H1 (cell line): Measurements from ENCODE around the gene COMMD6. TPM values are rescaled to one million over a fixed set of nuclear protein-coding genes. Genes with fewer than 3 reads are reported as not detected.

Source experiments
- CTCF ChIA-PET: fragments of 300-600 bp; sonication (Branson Sonifier 250); formaldehyde crosslinking; loops from one replicate; lab custom pipeline; 2021; ENCODE audit not compliant: partially characterized antibody; lab: Charles Lee
- POLR2A ChIA-PET: fragments of 300-600 bp; sonication (Branson Sonifier 250); formaldehyde crosslinking; loops from one replicate; lab custom pipeline; 2021; ENCODE audit warnings: inconsistent platforms; ENCODE audit not compliant: partially characterized antibody; lab: Charles Lee
- DNase-seq, 2 experiments: peaks; one replicate each; pipeline versions ENCODE4 v3.0.0 to v3.0.0-alpha.2; 2010 to 2022; ENCODE audit warnings: low spot score in 2 of 2, low read depth in 1 of 2, mixed read lengths in 1 of 2
- FAIRE-seq: peaks from 2 replicates; lab custom pipeline; 2011; peaks lifted over from hg19 to GRCh38; lab: Jason Lieb, UNC
- H2AFZ ChIP-seq: 2 replicates; pipeline ENCODE4 v1.8.1; 2012; ENCODE audit warnings: low read length, inconsistent platforms
- H2AK5ac ChIP-seq: 2 replicates; pipeline ENCODE4 v1.6.1; 2013; ENCODE audit warnings: low read depth, low read length
- H2BK120ac ChIP-seq: replicated peaks from 2 replicates; pipeline ENCODE3; 2013; ENCODE audit warnings: low read depth, low read length, inconsistent platforms
- H2BK12ac ChIP-seq: 2 replicates; pipeline ENCODE4 v1.6.1; 2013; ENCODE audit warnings: low read depth, low read length
- H2BK15ac ChIP-seq: 2 replicates; pipeline ENCODE4 v1.6.1; 2013; ENCODE audit warnings: low read length
- H2BK20ac ChIP-seq: 2 replicates; pipeline ENCODE4 v1.6.1; 2013; ENCODE audit warnings: low read length
- H2BK5ac ChIP-seq: 2 replicates; pipeline ENCODE4 v1.6.1; 2013; ENCODE audit warnings: low read depth, low read length
- H3K14ac ChIP-seq: 2 replicates; pipeline ENCODE4 v1.6.1; 2013; ENCODE audit warnings: inconsistent platforms; ENCODE audit not compliant: insufficient read length
- H3K18ac ChIP-seq: 2 replicates; pipeline ENCODE4 v1.6.1; 2013; ENCODE audit warnings: low read length; ENCODE audit errors: extremely low read depth
- H3K23ac ChIP-seq: 2 replicates; pipeline ENCODE4 v1.6.1; 2013; ENCODE audit warnings: inconsistent platforms; ENCODE audit not compliant: insufficient read length
- H3K23me2 ChIP-seq: 2 replicates; pipeline ENCODE4 v1.6.1; 2013; ENCODE audit warnings: low read depth, low read length
- H3K27ac ChIP-seq: 2 replicates; pipeline ENCODE4 v1.6.1; 2011; ENCODE audit warnings: low read depth, low read length, inconsistent platforms
- H3K27me3 ChIP-seq, 4 experiments: replicated peaks in 1 of 4; 1 replicate in 1 of 4; 2 replicates in 3 of 4; pipeline versions ENCODE4 v1.6.1 to v1.8.1; 2011 to 2013; ENCODE audit warnings: low read length in 3 of 4, mild to moderate bottlenecking in 3 of 4, inconsistent platforms in 2 of 4, mixed read lengths in 2 of 4, moderate library complexity in 1 of 4; ENCODE audit not compliant: control insufficient read depth in 3 of 4, insufficient read depth in 3 of 4; ENCODE audit errors: extremely low read depth in 1 of 4
- H3K36me3 ChIP-seq, 4 experiments: 2 replicates each; pipeline versions ENCODE4 v1.6.1 to v1.8.1; 2011 to 2013; ENCODE audit warnings: mild to moderate bottlenecking in 4 of 4, low read length in 3 of 4, moderate library complexity in 2 of 4, control low read depth in 1 of 4, inconsistent platforms in 1 of 4; ENCODE audit not compliant: insufficient read depth in 4 of 4, control insufficient read depth in 2 of 4
- H3K4ac ChIP-seq: replicated peaks from 2 replicates; pipeline ENCODE3; 2013; ENCODE audit warnings: low read length, low read depth, mixed read lengths, inconsistent platforms; ENCODE audit not compliant: insufficient read length
- H3K4me1 ChIP-seq, 4 experiments: replicated peaks in 1 of 4; 1 replicate in 1 of 4; 2 replicates in 3 of 4; pipeline versions ENCODE4 v1.6.1 to v1.8.1; 2011 to 2013; ENCODE audit warnings: low read length in 3 of 4, inconsistent platforms in 2 of 4, mixed read lengths in 1 of 4; ENCODE audit not compliant: insufficient read depth in 4 of 4, control insufficient read depth in 3 of 4
- H3K4me2 ChIP-seq, 2 experiments: 2 replicates each; pipeline versions ENCODE4 v1.6.1 to v1.8.1; 2011 to 2013; ENCODE audit warnings: low read depth in 2 of 2, low read length in 2 of 2, control low read depth in 1 of 2, inconsistent platforms in 1 of 2, mild to moderate bottlenecking in 1 of 2; ENCODE audit not compliant: insufficient read depth in 1 of 2
- H3K4me3 ChIP-seq, 4 experiments: fragments of 200-600, 300-600 bp in 1 of 4; sonication (generic), shearing (Covaris generic), sonication (Bioruptor Twin) in 1 of 4; 2 replicates each; pipeline versions ENCODE4 v1.5.1 to v1.8.1; 2011 to 2016; ENCODE audit warnings: low read length in 4 of 4, low read depth in 3 of 4, control low read depth in 2 of 4, inconsistent platforms in 2 of 4, mild to moderate bottlenecking in 2 of 4, mixed read lengths in 1 of 4, moderate library complexity in 1 of 4; ENCODE audit not compliant: insufficient read depth in 2 of 4; ENCODE audit errors: extremely low read depth in 1 of 4
- H3K56ac ChIP-seq: replicated peaks from 2 replicates; pipeline ENCODE3; 2013; ENCODE audit warnings: low read depth, mild to moderate bottlenecking, mixed read lengths, low read length, inconsistent platforms; ENCODE audit not compliant: insufficient read length
- H3K79me1 ChIP-seq: 2 replicates; pipeline ENCODE4 v1.6.1; 2013; ENCODE audit warnings: low read depth, low read length, control low read depth
- H3K79me2 ChIP-seq, 2 experiments: 2 replicates each; pipeline versions ENCODE4 v1.6.1 to v1.8.1; 2012 to 2013; ENCODE audit warnings: low read length in 2 of 2, mild to moderate bottlenecking in 2 of 2, inconsistent platforms in 1 of 2; ENCODE audit not compliant: insufficient read depth in 2 of 2, control insufficient read depth in 1 of 2
- H3K9ac ChIP-seq, 4 experiments: replicated peaks in 1 of 4; 1 replicate in 1 of 4; 2 replicates in 3 of 4; pipeline versions ENCODE4 v1.6.1 to v1.8.1; 2011 to 2013; ENCODE audit warnings: low read depth in 3 of 4, low read length in 3 of 4, control low read depth in 2 of 4, mild to moderate bottlenecking in 2 of 4, moderate library complexity in 2 of 4, inconsistent platforms in 1 of 4; ENCODE audit errors: extremely low read depth in 1 of 4
- H3K9me3 ChIP-seq, 2 experiments: 2 replicates each; pipeline versions ENCODE4 v1.6.1 to v1.8.1; 2012 to 2013; ENCODE audit warnings: mild to moderate bottlenecking in 2 of 2, moderate library complexity in 2 of 2, control low read depth in 1 of 2, inconsistent platforms in 1 of 2, low read depth in 1 of 2, low read length in 1 of 2, mixed read lengths in 1 of 2; ENCODE audit not compliant: insufficient read depth in 2 of 2
- H4K20me1 ChIP-seq, 2 experiments: replicated peaks in 1 of 2; 2 replicates each; pipeline versions ENCODE3 to v1.8.1; 2011 to 2013; ENCODE audit warnings: inconsistent platforms in 2 of 2, low read length in 2 of 2, mild to moderate bottlenecking in 1 of 2; ENCODE audit not compliant: insufficient read depth in 2 of 2, control insufficient read depth in 1 of 2
- H4K5ac ChIP-seq: 2 replicates; pipeline ENCODE4 v1.6.1; 2013; ENCODE audit warnings: low read length, low read depth, mixed read lengths, inconsistent platforms; ENCODE audit not compliant: insufficient read length
- H4K8ac ChIP-seq: 2 replicates; pipeline ENCODE4 v1.8.0; 2013; ENCODE audit warnings: mild to moderate bottlenecking, moderate library complexity, low read length, inconsistent platforms; ENCODE audit not compliant: insufficient read depth; ENCODE audit errors: extremely low read depth
- H4K91ac ChIP-seq: replicated peaks from 2 replicates; pipeline ENCODE3; 2013; ENCODE audit warnings: low read length, mixed read lengths, inconsistent platforms; ENCODE audit not compliant: insufficient read length
- PHF8 ChIP-seq: fragments of 200-600 bp; sonication (generic); conservative IDR thresholded peaks from 2 replicates; pipeline ENCODE4 v1.7.1; 2012; ENCODE audit warnings: low read depth, mild to moderate bottlenecking, inconsistent platforms, low read length, moderate library complexity
- RAD21 ChIP-seq, 2 experiments: IDR thresholded peaks in 1 of 2; conservative IDR thresholded peaks in 1 of 2; 2 replicates each; pipeline ENCODE4 v1.6.1; 2011; ENCODE audit warnings: low read depth in 2 of 2, low read length in 2 of 2, improper control_type of control experiment in 1 of 2, inconsistent platforms in 1 of 2, mild to moderate bottlenecking in 1 of 2, moderate library complexity in 1 of 2
- RNF2 ChIP-seq: fragments of 200-900, 300-1000 bp; sonication (generic); IDR thresholded peaks from 2 replicates; pipeline ENCODE4 v1.7.1; 2016; ENCODE audit warnings: borderline replicate concordance, low read depth, mild to moderate bottlenecking, antibody characterized with exemption, low read length; ENCODE audit not compliant: poor library complexity, severe bottlenecking; ENCODE audit errors: missing control alignments
- SP4 ChIP-seq: IDR thresholded peaks from 2 replicates; pipeline ENCODE4 v1.6.1; 2012; ENCODE audit warnings: low read length, inconsistent platforms
- WGBS, 2 experiments: shearing (Covaris generic) in 1 of 2; methylation state at CpG; one replicate each; pipeline versions ENCODE4 v1.1.6 to v1.1.7; 2013 to 2015; ENCODE audit warnings: low lambda C conversion rate in 2 of 2, mixed read lengths in 2 of 2, inconsistent platforms in 1 of 2, low coverage in 1 of 2, missing lambda C conversion rate in 1 of 2; ENCODE audit not compliant: insufficient replicate concordance in 2 of 2, insufficient coverage in 1 of 2, insufficient read length in 1 of 2; ENCODE audit errors: extremely low coverage in 1 of 2, missing lambda C conversion rate in 1 of 2; 5-methylcytosine and 5-hydroxymethylcytosine counted together
- polyA plus RNA-seq, 7 experiments: library from polyadenylated mRNA; depleted of rRNA in 3 of 7; stranded (reverse) in 5 of 7; unstranded in 2 of 7; fragments of >200 nt in 5 of 7; fragments of 200-250 nt in 2 of 7; gene quantifications; 1 replicate in 5 of 7; 2 replicates in 1 of 7; 4 replicates in 1 of 7; pipeline versions ENCODE4 v1.2.1 to v1.2.3, GENCODE V29; 2011 to 2013; ENCODE audit warnings: missing spikeins in 2 of 7, mixed read lengths in 2 of 7
- total RNA-seq: library from RNA; stranded (reverse); fragmentation: NEBNext Ultra II Directional; extraction: Animal tissue kit (Norgen Biotek cat#: 25700); gene quantifications from 2 replicates; pipeline ENCODE4 v1.2.1, GENCODE V29; 2021

COMMD6 gene
- total and polyA plus RNA-seq, 2 of the 8 experiments (the other 6 are each of a cell fraction or from before 2014, with no cell fraction given) = 53.2 to 122 TPM

- WGBS, 2 experiments = 95% methylated on average over 3 of the region's 3 CpGs; no CpG with 5 or more reads in 1 of the 2 experiments
- no peak overlapping the region for H3K4me2 ChIP-seq
- no peak overlapping the region for H2BK5ac ChIP-seq
- H2AK5ac ChIP-seq = no peak overlapping the region
- no peak overlapping the region for H3K56ac ChIP-seq
- H4K20me1 ChIP-seq = no peaks in the 10 kb centered on the region
- no peak overlapping the region for H4K5ac ChIP-seq
- no peak overlapping the region for H3K23ac ChIP-seq
- ChIA-PET CTCF (interaction anchor here (0.6 to 1.4 kb wide), 4 partner anchors 8 to 358 kb away, joined by 3 to 5 read pairs (median 4); no protein-coding TSS in a partner anchor), POLR2A (no interaction called here)
- H3K4ac ChIP-seq = no peak overlapping the region
- no peaks in the 10 kb centered on the region for H3K36me3 ChIP-seq
- no peak overlapping the region for H2BK15ac ChIP-seq
- no peak overlapping the region for H3K18ac ChIP-seq
- TF ChIP-seq PHF8 = no peak
- no peak for TF ChIP-seq RNF2
- TF ChIP-seq RAD21 (IDR thresholded peaks at IDR 0.05 in 1 of 2, conservative IDR thresholded peaks at IDR 0.05 in 1 of 2; ENCODE audit: low read depth in 2 of 2, low read length in 2 of 2) = no peak
- no peak for TF ChIP-seq SP4
- FAIRE-seq = no peak
- no peaks in the 10 kb centered on the region for H3K79me2 ChIP-seq
- no peak overlapping the region for H4K91ac ChIP-seq
- no peaks in the 10 kb centered on the region for H3K9me3 ChIP-seq
- no peak overlapping the region for H3K14ac ChIP-seq
- no peak overlapping the region for H3K27ac ChIP-seq
- no peaks in the 10 kb centered on the region for H3K79me1 ChIP-seq
- H2BK120ac ChIP-seq = no peak overlapping the region
- H3K4me1 ChIP-seq = no peaks in the 10 kb centered on the region
- H3K4me3 ChIP-seq = no peak overlapping the region
- H4K8ac ChIP-seq = no peak overlapping the region
- H2AFZ ChIP-seq = no peak overlapping the region; the same call in 1 of the 2 replicates
- no peak overlapping the region for H3K9ac ChIP-seq
- no peaks in the 10 kb centered on the region for H3K27me3 ChIP-seq
- H2BK12ac ChIP-seq = no peak overlapping the region
- no peaks in the 10 kb centered on the region; the same call in 1 of the 2 replicates for H3K23me2 ChIP-seq
- H2BK20ac ChIP-seq = no peak overlapping the region
- no peak for DNase-seq
Observed at GRCh38 chr13:75512253-75512652, 25.4 kb downstream of the COMMD6 start.
